Right lobe of liver (tissue), 6 donors: Measurements from ENCODE around the gene KIF9. TPM values are rescaled to one million over a fixed set of nuclear protein-coding genes. Genes with fewer than 3 reads are reported as not detected.
"Not testable (repeated sequence)": the region's sequence is repeated elsewhere in the genome, so short reads cannot be mapped to it uniquely, and the experiment has no call there.

ENCODE experiments used
- ATAC-seq, 4 donors: fragments of 200-7000 bp; cut with Tn5 transposase; one replicate each; pipeline ENCODE4 v1.9.1; 2020; ENCODE audit warnings: mild to moderate bottlenecking in 4 of 4, moderate library complexity in 4 of 4
- DNase-seq, 3 donors: peaks; one replicate each; pipeline ENCODE4 v3.0.0-alpha.2; 2020
- H3K27ac ChIP-seq, 3 donors: fragments of 200-600 bp; one replicate each; pipeline ENCODE4 v1.8.0; 2022
- H3K27me3 ChIP-seq, 2 donors: fragments of 200-600 bp; one replicate each; pipeline ENCODE4 v1.8.0; 2022
- H3K36me3 ChIP-seq, 4 donors: fragments of 200-600 bp; sonication (generic) in 1 of 4; one replicate each; pipeline versions ENCODE4 v1.5.1 to v1.8.0; 2017 to 2022; ENCODE audit warnings: control low read depth in 1 of 4
- H3K4me1 ChIP-seq, 4 donors: fragments of 200-600 bp; sonication (generic) in 1 of 4; one replicate each; pipeline versions ENCODE4 v1.5.1 to v1.8.0; 2017 to 2022; ENCODE audit warnings: control low read depth in 1 of 4
- H3K4me3 ChIP-seq, 3 donors: fragments of 200-600 bp; one replicate each; pipeline ENCODE4 v1.8.0; 2022
- H3K9me3 ChIP-seq, 4 donors: fragments of 200-600 bp; sonication (generic) in 1 of 4; one replicate each; pipeline versions ENCODE4 v1.5.1 to v1.8.0; 2017 to 2022; ENCODE audit warnings: control low read depth in 1 of 4
- CTCF ChIP-seq, 4 donors: fragments of 200-600 bp in 3 of 4; fragments of 450-650 bp in 1 of 4; IDR thresholded peaks; one replicate each; pipeline versions ENCODE4 v1.5.1 to v1.8.0; 2016 to 2022; ENCODE audit warnings: antibody characterized with exemption in 4 of 4, mild to moderate bottlenecking in 2 of 4
- POLR2A ChIP-seq: fragments of 450-650 bp; IDR thresholded peaks from one replicate; pipeline ENCODE4 v1.6.1; 2017; ENCODE audit warnings: antibody characterized with exemption, mild to moderate bottlenecking
- WGBS: methylation state at CpG from one replicate; pipeline ENCODE4 v1.1.6; 2018; ENCODE audit warnings: low coverage, low lambda C conversion rate; ENCODE audit not compliant: insufficient coverage; ENCODE audit errors: missing lambda C conversion rate; 5-methylcytosine and 5-hydroxymethylcytosine counted together
- intact Hi-C, 2 donors: fragments of 100-400 bp; cut with DNase I; formaldehyde crosslinking; loops; one replicate each; pipeline versions ENCODE4 v1.11.2 to v1.14.1; 2022
- total RNA-seq, 6 experiments: library from RNA; depleted of rRNA in 2 of 6; stranded (reverse); fragments of >200 nt in 2 of 6; fragmentation: NEBNext Ultra II Directional in 3 of 6; extraction: Animal tissue kit (Norgen Biotek cat#: 25700) in 3 of 6; gene quantifications; one replicate each; pipeline versions ENCODE4 v1.1.0 to v1.2.4, GENCODE V29; 2016 to 2023
- donor health status: DM: no; HTN: yes; CAD: no.
- donor health status: DM: no; HTN: no; CAD: no.
- donor health status: DM: no; HTN: no; CAD: no.
- donor health status: DM: no; HTN: yes; CAD: no.
- donor health status: DM: no; HTN: yes; CAD: no.

The KIF9 gene
- total RNA-seq, 6 experiments from 2014 or later: 2.1 to 4.7 (median 3.2) TPM

GRCh38 chr3:47295322-47295721, 12.7 kb upstream of the KIF9 start:
- Histone ChIP-seq H3K36me3 (peaks cover 0 to 4% (median 0%) of the 10 kb centered on the region in 4 donors), H3K4me1 (peaks cover 0 to 13% (median 0%) of the 10 kb centered on the region in 4 donors), H3K27ac (no peak overlapping the region), H3K4me3 (no peak overlapping the region), H3K9me3 (no peaks in the 10 kb centered on the region), H3K27me3 (no peaks in the 10 kb centered on the region)
- DNase-seq (no peak), ATAC-seq (no peak)
- intact Hi-C loops: no loop called here
- no peak for TF ChIP-seq CTCF (IDR thresholded peaks at IDR 0.05)
- TF ChIP-seq POLR2A: no peak
- WGBS: 88% methylated on average over 2 of the region's 2 CpGs

GRCh38 chr3:47294392-47294791, 11.8 kb upstream of the KIF9 start:
- intact Hi-C loops: no loop called here
- DNase-seq: no peak
- TF ChIP-seq CTCF (IDR thresholded peaks at IDR 0.05) (no peak), POLR2A (no peak)

DNA sequence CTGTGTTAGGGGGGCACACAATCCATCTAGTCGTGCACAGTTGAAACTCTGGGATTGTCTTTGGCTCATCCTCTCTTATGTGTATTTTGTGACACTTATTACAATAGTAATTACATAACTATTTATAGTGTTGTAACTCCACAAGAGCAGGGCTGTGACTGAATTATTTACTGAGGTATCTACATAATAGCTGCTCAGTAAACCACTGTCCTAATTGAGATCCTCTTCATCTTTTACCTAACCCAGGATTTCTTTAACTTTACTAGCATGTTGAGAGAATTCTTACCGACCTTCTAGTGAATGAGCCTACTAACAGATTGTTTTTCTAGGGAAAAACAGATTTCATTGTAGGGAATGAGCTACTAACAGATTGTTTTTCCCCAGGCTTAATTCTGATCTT, 11.2 kb upstream of the KIF9 start:
- 88% methylated on average over 2 of the region's 2 CpGs for WGBS
- Histone ChIP-seq H3K4me1 (peaks cover 0 to 13% (median 0%) of the 10 kb centered on the region in 4 donors), H3K4me3 (no peak overlapping the region), H3K9me3 (no peaks in the 10 kb centered on the region), H3K36me3 (peaks cover 0 to 4% (median 0%) of the 10 kb centered on the region in 4 donors), H3K27me3 (no peaks in the 10 kb centered on the region), H3K27ac (no peak overlapping the region)
- DNase-seq: no peak
- no peak for ATAC-seq
- TF ChIP-seq CTCF (IDR thresholded peaks at IDR 0.05) (no peak), POLR2A (no peak)
- intact Hi-C loops: no loop called here

More at GRCh38 chr3:47294392-47294791, 11.8 kb upstream of the KIF9 start:
- H3K4me1 ChIP-seq: peaks cover 0 to 13% (median 0%) of the 10 kb centered on the region in 4 donors
- peaks cover 0 to 4% (median 0%) of the 10 kb centered on the region in 4 donors for H3K36me3 ChIP-seq
- no peak overlapping the region for H3K27ac ChIP-seq
- no peaks in the 10 kb centered on the region for H3K9me3 ChIP-seq
- H3K27me3 ChIP-seq: no peaks in the 10 kb centered on the region
- no peak overlapping the region for H3K4me3 ChIP-seq
- 73% methylated on average over 3 of the region's 3 CpGs for WGBS
- no peak for ATAC-seq

DNA sequence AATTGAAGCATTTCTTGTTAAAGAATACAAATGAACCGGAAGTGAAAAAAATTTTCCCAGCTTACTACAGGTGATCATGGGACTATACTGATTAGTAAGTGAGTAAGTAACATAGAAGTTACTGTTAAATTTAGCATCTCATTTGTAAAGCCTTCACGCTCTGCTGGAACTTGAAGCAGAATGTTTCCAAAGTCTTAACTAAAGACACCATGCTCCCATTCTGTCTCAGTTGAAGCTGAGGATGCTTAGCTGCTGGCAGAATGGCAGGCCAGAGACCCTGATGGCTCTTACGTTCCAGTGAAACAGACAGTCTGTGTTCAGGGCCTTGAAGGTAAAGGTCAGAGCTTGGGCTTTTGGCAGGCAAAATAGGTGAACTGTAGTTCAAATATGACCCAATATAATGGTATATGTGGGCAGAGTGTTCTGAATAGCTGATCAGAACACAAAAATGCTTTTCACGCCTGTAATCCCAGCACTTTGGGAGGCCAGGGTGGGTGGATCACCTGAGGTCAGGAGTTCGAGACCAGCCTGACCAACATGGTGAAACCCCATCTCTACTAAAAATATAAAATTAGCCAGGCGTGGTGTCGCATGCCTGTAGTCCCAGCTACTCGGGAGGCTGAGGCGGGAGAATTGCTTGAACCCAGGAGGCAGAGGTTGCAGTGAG, 9.3 kb upstream of the KIF9 start:
- intact Hi-C loops, H3K9me3 ChIP-seq, H3K27me3 ChIP-seq, H3K36me3 ChIP-seq, DNase-seq, H3K27ac ChIP-seq, H3K4me3 ChIP-seq: not testable (repeated sequence)
- WGBS: 83% methylated on average over 9 of the region's 9 CpGs
- H3K4me1 ChIP-seq: peaks cover 0 to 13% (median 0%) of the 10 kb centered on the region in 4 donors
- ATAC-seq: peak in 1 of 4 donors; percentile 83

DNA sequence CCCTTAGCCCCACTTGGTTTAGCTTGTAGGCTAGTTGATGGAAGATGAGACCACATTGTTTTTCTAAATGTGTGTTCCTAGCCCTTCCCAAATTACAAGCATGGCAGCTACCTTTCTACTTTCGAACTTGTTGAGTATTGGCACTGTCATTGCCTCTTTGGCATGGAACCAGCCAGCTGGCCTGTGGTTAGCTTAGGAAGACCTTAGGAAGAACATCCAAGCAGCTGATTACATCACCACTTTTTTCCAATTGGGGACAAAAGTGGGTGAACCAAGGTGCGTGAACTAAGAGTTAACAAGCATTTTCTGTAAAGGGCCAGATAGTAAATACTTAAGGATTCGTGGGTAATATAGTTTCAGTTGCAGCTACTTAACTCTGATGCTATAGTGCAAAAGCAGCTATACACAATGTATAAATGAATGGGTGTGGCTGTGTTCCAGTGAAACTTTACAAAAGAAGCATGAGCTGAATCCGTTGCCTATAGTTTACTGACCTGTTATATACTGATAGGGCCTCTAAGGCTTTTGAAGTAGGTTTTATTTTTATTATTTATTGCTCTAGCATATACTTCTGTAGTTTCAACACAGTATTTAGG, 8.7 kb upstream of the KIF9 start:
- peak in 1 of 3 donors; percentile 66 for DNase-seq
- Histone ChIP-seq H3K27ac (no peak overlapping the region), H3K4me3 (no peak overlapping the region), H3K4me1 (peaks cover 0 to 13% (median 0%) of the 10 kb centered on the region in 4 donors), H3K36me3 (peaks cover 0 to 9% (median 4%) of the 10 kb centered on the region in 4 donors), H3K27me3 (no peaks in the 10 kb centered on the region), H3K9me3 (no peaks in the 10 kb centered on the region)
- 54% methylated on average over 4 of the region's 4 CpGs for WGBS
- intact Hi-C loops: no loop called here
- TF ChIP-seq POLR2A: no peak
- TF ChIP-seq CTCF (IDR thresholded peaks at IDR 0.05): no peak
- ATAC-seq: peak; percentile 22 to 74 (median 26)
